MM.1S (cell line): ENCODE data around the gene KLHL36.
"Not testable (repeated sequence)": the region's sequence is repeated elsewhere in the genome, so short reads cannot be mapped to it uniquely, and the experiment has no call there.

Experiments used
- DNase-seq: peaks from one replicate; pipeline ENCODE4 v3.0.0-alpha.2; 2015
- H2AFZ ChIP-seq: fragments of 300-600 bp; sonication (generic); 2 replicates; pipeline ENCODE4 v1.6.0; 2016; ENCODE audit warnings: antibody characterized with exemption, low read length
- H3F3A ChIP-seq: fragments of 300-600 bp; sonication (generic); 2 replicates; pipeline ENCODE4 v1.6.1; 2016; ENCODE audit warnings: mild to moderate bottlenecking, antibody characterized with exemption, low read length, moderate library complexity, mixed read lengths; ENCODE audit not compliant: insufficient read depth
- H3K27ac ChIP-seq: fragments of 300-600 bp; sonication (generic); 2 replicates; pipeline ENCODE4 v1.5.1; 2016; ENCODE audit warnings: mild to moderate bottlenecking, low read length
- H3K27me3 ChIP-seq: fragments of 300-600 bp; sonication (generic); replicated peaks from 2 replicates; pipeline ENCODE4 v1.6.0; 2016; ENCODE audit warnings: low read length; ENCODE audit not compliant: insufficient read depth
- H3K36me3 ChIP-seq: fragments of 300-600 bp; sonication (generic); replicated peaks from 2 replicates; pipeline ENCODE4 v1.6.1; 2016; ENCODE audit warnings: mild to moderate bottlenecking, low read length, mixed read lengths; ENCODE audit not compliant: insufficient read depth
- H3K4me1 ChIP-seq: fragments of 300-600 bp; sonication (generic); 2 replicates; pipeline ENCODE4 v1.6.1; 2016; ENCODE audit warnings: low read length, mixed read lengths
- H3K4me2 ChIP-seq: fragments of 300-600 bp; sonication (generic); 2 replicates; pipeline ENCODE4 v1.6.0; 2016; ENCODE audit warnings: low read depth, low read length
- H3K4me3 ChIP-seq: fragments of 300-600 bp; sonication (generic); 2 replicates; pipeline ENCODE4 v1.5.1; 2016; ENCODE audit warnings: low read length, mixed read lengths
- H3K79me2 ChIP-seq: fragments of 300-600 bp; sonication (generic); 2 replicates; pipeline ENCODE4 v1.6.1; 2016; ENCODE audit warnings: mixed run types, low read length, mixed read lengths
- H3K9ac ChIP-seq: fragments of 300-600 bp; sonication (generic); 2 replicates; pipeline ENCODE4 v1.6.1; 2016; ENCODE audit warnings: low read length, mixed read lengths
- H3K9me2 ChIP-seq: fragments of 300-600 bp; sonication (generic); replicated peaks from 2 replicates; pipeline ENCODE4 v1.6.1; 2016; ENCODE audit warnings: mild to moderate bottlenecking, low read length, mixed read lengths; ENCODE audit not compliant: insufficient read depth
- H3K9me3 ChIP-seq: fragments of 300-600 bp; sonication (generic); replicated peaks from 2 replicates; pipeline ENCODE4 v1.6.1; 2016; ENCODE audit warnings: mild to moderate bottlenecking, low read length, mixed read lengths; ENCODE audit not compliant: insufficient read depth
- H4K20me1 ChIP-seq: fragments of 300-600 bp; sonication (generic); 2 replicates; pipeline ENCODE4 v1.6.1; 2016; ENCODE audit warnings: mild to moderate bottlenecking, low read length, moderate library complexity, mixed read lengths; ENCODE audit not compliant: insufficient read depth
- EZH2 ChIP-seq: fragments of 300-600 bp; sonication (generic); optimal IDR thresholded peaks from 2 replicates; pipeline ENCODE3; 2017; ENCODE audit warnings: low read depth, mild to moderate bottlenecking, antibody characterized with exemption, low read length, mixed read lengths
- EZH2phosphoT487 ChIP-seq: fragments of 300-600 bp; sonication (generic); IDR thresholded peaks from 2 replicates; pipeline ENCODE4 v1.6.1; 2018; ENCODE audit warnings: antibody characterized with exemption, low read length
- TF ChIP-seq, protein P1 (sequence below): fragments of 300-600 bp; sonication (generic); IDR thresholded peaks from 2 replicates; pipeline ENCODE4 v1.5.1; 2016; ENCODE audit warnings: antibody characterized with exemption, low read length, mixed read lengths

KLHL36 gene

DNA sequence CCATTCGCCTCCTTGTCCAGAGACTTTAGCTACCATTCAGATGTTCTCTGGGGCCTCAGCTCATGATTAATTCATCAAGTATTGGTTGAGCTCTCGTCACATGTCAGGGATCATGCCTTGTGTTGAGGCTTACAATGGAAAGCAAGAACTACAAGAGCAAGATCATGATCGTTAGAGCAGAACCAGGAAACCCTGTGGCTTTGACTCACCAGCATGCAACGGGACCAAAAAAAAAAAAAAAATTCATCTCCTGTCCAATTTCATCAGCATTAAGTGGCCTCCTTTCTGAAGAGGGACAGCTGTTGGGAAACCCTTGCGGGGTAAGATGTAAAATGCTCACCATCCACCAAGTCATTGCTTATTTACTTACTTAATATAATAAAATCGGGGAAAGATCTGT, 39.4 kb downstream of the KLHL36 start:
- no peak overlapping the region for H2AFZ ChIP-seq
- no peak overlapping the region for H3K27ac ChIP-seq

DNA sequence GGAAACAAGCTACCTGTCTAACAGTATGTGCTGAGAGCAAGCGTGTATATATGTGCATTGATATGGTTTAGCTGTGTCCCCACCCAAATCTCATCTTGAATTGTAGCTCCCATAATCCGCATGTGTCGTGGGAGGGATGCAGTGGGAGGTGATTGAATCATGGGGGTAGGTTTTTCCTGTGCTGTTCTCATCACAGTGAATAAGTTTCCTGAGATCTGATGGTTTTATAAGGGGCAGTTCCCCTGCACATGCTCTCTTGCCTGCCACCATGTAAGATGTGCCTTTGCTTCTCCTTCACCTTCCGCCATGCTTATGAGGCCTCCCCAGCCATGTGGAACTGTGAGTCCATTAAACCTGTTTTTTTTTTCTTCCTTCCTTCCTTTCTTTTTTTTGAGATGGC, 39.9 kb downstream of the KLHL36 start:
- not testable (repeated sequence) for H3K4me2 ChIP-seq, DNase-seq, H3K79me2 ChIP-seq, H3K27me3 ChIP-seq, H3K4me3 ChIP-seq, H3K9ac ChIP-seq, H3K27ac ChIP-seq, H4K20me1 ChIP-seq, H3K9me2 ChIP-seq, H2AFZ ChIP-seq, H3K36me3 ChIP-seq, H3K4me1 ChIP-seq, H3K9me3 ChIP-seq, H3F3A ChIP-seq

More for the DNA sequence above, 39.4 kb downstream of the KLHL36 start:
- Histone ChIP-seq H3K4me2 (no peak overlapping the region), H3K9me2 (no peaks in the 10 kb centered on the region), H4K20me1 (no peaks in the 10 kb centered on the region), H3K79me2 (no peaks in the 10 kb centered on the region), H3K9me3 (no peaks in the 10 kb centered on the region), H3K4me1 (no peaks in the 10 kb centered on the region), H3K9ac (no peak overlapping the region), H3K4me3 (no peak overlapping the region), H3K27me3 (no peaks in the 10 kb centered on the region), H3K36me3 (no peaks in the 10 kb centered on the region), H3F3A (no peaks in the 10 kb centered on the region)
- TF ChIP-seq EZH2 (no peak), EZH2phosphoT487 (no peak)
- TF ChIP-seq, protein P1, sequence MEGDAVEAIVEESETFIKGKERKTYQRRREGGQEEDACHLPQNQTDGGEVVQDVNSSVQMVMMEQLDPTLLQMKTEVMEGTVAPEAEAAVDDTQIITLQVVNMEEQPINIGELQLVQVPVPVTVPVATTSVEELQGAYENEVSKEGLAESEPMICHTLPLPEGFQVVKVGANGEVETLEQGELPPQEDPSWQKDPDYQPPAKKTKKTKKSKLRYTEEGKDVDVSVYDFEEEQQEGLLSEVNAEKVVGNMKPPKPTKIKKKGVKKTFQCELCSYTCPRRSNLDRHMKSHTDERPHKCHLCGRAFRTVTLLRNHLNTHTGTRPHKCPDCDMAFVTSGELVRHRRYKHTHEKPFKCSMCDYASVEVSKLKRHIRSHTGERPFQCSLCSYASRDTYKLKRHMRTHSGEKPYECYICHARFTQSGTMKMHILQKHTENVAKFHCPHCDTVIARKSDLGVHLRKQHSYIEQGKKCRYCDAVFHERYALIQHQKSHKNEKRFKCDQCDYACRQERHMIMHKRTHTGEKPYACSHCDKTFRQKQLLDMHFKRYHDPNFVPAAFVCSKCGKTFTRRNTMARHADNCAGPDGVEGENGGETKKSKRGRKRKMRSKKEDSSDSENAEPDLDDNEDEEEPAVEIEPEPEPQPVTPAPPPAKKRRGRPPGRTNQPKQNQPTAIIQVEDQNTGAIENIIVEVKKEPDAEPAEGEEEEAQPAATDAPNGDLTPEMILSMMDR: no peak
- DNase-seq: no peak

DNA sequence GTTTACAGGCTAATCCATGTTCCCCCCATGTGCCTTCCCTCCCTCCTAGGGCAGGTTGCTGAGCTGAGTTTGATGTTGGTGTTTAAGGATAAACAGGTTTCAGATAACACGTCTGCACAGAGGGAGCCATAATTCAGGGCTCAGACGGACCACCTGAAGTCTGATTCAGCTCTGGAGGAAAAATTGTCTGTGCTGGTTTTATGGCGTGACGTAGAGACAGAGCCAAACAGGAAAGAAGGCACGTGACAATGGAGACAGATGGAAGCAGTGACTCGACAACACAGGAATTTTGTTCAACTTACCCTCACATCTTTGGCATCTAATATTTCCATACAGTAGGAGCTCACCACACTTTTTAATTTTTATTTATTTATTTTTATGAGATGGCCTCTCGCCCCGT, 40.8 kb downstream of the KLHL36 start:
- Histone ChIP-seq H3F3A (no peaks in the 10 kb centered on the region), H3K9me3 (no peaks in the 10 kb centered on the region), H3K9me2 (no peaks in the 10 kb centered on the region), H3K4me3 (no peak overlapping the region), H3K4me1 (no peaks in the 10 kb centered on the region), H2AFZ (no peak overlapping the region), H3K4me2 (no peak overlapping the region), H3K27me3 (no peaks in the 10 kb centered on the region), H3K36me3 (no peaks in the 10 kb centered on the region), H3K79me2 (no peaks in the 10 kb centered on the region), H3K27ac (no peak overlapping the region), H4K20me1 (no peaks in the 10 kb centered on the region), H3K9ac (no peak overlapping the region)
- TF ChIP-seq EZH2phosphoT487 (no peak), EZH2 (no peak)
- TF ChIP-seq, protein P1: no peak
- no peak for DNase-seq

DNA sequence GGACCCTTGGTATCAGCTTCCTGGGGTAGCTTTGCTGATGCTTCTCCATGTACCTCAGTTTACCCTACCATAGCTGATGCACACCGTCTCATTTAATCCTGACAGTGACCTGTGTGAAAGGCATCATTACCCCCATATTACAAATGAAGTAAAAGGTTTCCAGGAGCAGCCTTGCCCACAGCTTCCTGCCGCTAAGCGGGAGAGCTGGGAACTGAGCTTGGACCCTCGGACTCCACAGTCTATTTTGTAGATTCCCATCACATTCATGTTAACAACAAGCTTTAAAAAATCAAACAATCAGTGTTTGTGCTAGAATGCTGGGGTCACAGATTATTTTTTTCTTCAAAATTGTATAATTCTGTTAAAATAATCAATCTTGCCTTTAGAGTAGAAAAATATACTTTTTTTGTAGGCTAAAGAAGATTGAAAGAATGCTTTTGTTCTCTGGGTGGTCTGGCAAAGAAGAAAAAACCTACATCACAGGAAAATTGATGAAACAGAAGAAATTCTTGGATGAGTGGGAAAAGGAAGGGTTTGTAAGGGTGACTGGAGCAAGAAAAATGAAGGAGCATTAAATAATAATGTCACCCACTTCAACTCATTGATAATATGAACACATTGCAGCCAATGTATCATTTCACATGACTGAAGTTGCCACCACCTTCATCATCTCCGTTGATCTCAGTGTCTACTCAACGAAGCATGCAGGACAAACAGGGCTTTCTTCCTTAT, 41.9 kb downstream of the KLHL36 start:
- Histone ChIP-seq H3K79me2 (no peaks in the 10 kb centered on the region), H2AFZ (no peak overlapping the region), H3K36me3 (no peaks in the 10 kb centered on the region), H3K4me3 (no peak overlapping the region), H3K9me3 (no peaks in the 10 kb centered on the region), H3K4me1 (no peaks in the 10 kb centered on the region), H3K9ac (no peak overlapping the region), H3K9me2 (no peaks in the 10 kb centered on the region), H3K4me2 (no peak overlapping the region), H3K27me3 (no peaks in the 10 kb centered on the region), H3K27ac (no peak overlapping the region), H4K20me1 (no peaks in the 10 kb centered on the region), H3F3A (no peaks in the 10 kb centered on the region)
- TF ChIP-seq EZH2phosphoT487 (no peak), EZH2 (no peak)
- TF ChIP-seq, protein P1: no peak
- DNase-seq: no peak
